ENCODE data around the gene LGI4. TPM values are rescaled to one million over a fixed set of nuclear protein-coding genes. Genes with fewer than 3 reads are reported as not detected.

Gene LGI4
- total RNA-seq, 1 donor from 2014 or later, result 0.10 TPM

DNA sequence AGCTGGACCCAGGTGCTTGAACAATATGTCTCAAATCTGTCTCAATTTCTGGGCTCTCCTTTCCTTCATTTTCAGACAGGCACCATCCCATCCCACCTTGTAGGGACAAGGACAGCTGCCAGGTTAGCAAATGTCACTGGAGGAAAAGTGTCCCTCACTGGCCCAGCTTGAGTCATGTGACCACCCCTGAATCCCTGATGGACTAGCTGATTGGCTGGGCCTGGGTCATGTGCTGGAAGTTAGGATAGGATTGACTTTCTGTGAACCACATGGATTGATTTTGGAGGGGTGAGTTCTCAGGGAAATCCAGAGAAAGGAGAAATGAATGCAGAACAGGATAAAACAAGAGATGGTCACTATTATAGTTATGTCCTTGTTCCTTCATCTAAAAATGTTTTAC is 47.5 kb downstream of the LGI4 start:
- H3K9me3 Mint-ChIP-seq (ENCODE audit: unreplicated experiment), result no peaks in the 10 kb centered on the region
- no peaks in the 10 kb centered on the region for H3K4me1 Mint-ChIP-seq (ENCODE audit: unreplicated experiment)
- no peak overlapping the region for H3K4me3 Mint-ChIP-seq (ENCODE audit: unreplicated experiment)
- TF ChIP-seq, protein P1, sequence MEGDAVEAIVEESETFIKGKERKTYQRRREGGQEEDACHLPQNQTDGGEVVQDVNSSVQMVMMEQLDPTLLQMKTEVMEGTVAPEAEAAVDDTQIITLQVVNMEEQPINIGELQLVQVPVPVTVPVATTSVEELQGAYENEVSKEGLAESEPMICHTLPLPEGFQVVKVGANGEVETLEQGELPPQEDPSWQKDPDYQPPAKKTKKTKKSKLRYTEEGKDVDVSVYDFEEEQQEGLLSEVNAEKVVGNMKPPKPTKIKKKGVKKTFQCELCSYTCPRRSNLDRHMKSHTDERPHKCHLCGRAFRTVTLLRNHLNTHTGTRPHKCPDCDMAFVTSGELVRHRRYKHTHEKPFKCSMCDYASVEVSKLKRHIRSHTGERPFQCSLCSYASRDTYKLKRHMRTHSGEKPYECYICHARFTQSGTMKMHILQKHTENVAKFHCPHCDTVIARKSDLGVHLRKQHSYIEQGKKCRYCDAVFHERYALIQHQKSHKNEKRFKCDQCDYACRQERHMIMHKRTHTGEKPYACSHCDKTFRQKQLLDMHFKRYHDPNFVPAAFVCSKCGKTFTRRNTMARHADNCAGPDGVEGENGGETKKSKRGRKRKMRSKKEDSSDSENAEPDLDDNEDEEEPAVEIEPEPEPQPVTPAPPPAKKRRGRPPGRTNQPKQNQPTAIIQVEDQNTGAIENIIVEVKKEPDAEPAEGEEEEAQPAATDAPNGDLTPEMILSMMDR (IDR thresholded peaks at IDR 0.05; ENCODE audit: unreplicated experiment), result no peak
- H3K36me3 Mint-ChIP-seq (ENCODE audit: low read depth, unreplicated experiment), result no peaks in the 10 kb centered on the region
- no peak for DNase-seq (ENCODE audit: low spot score)
- H3K27me3 Mint-ChIP-seq (ENCODE audit: unreplicated experiment), result no peaks in the 10 kb centered on the region
- no peak overlapping the region for H3K27ac Mint-ChIP-seq (ENCODE audit: unreplicated experiment)

DNA sequence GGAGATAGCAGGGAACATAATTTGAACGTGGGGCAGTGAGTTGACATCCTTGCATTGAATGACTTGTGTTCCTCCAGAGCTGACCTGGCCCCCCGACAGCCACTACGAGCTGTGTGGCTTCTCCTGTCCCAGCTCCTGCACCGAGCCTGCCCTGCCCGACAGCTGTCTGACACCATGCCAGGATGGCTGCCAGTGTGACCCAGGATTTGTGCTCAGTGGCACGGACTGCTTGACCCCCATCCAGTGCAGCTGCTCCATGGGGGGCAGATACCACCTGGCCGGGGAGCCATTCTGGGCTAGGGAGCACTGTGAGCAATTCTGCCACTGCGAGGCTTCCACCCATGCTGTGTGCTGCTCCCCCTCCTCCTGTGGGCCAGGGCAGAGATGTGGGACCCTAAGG is 48.4 kb downstream of the LGI4 start:
- no peaks in the 10 kb centered on the region for H3K4me1 Mint-ChIP-seq (ENCODE audit: unreplicated experiment)
- no peak overlapping the region for H3K27ac Mint-ChIP-seq (ENCODE audit: unreplicated experiment)
- H3K9me3 Mint-ChIP-seq (ENCODE audit: unreplicated experiment), result no peaks in the 10 kb centered on the region
- no peaks in the 10 kb centered on the region for H3K27me3 Mint-ChIP-seq (ENCODE audit: unreplicated experiment)
- no peak overlapping the region for H3K4me3 Mint-ChIP-seq (ENCODE audit: unreplicated experiment)
- no peak for DNase-seq (ENCODE audit: low spot score)
- TF ChIP-seq, protein P1 (IDR thresholded peaks at IDR 0.05; ENCODE audit: unreplicated experiment), result no peak
- no peaks in the 10 kb centered on the region for H3K36me3 Mint-ChIP-seq (ENCODE audit: low read depth, unreplicated experiment)

DNA sequence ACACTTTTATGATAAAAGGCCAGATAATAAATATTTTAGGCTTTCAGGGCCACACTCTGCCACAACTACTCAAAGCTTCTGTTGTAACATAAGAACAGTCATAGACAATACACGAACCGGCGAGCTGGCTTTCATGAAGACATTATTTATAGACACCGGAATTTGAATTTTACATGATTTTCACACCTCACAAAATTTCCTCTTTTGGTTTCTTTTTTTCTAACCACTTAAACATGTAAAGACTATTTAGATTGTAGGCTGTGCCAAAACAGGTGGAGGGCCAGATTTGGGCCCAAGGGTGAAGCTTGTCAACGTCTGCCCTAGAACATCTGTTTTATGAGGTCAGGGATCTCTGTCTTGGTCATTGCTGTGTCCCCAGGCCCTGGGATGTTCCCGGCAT is 48.9 kb downstream of the LGI4 start:
- H3K27me3 Mint-ChIP-seq (ENCODE audit: unreplicated experiment), result peaks cover 2% of the 10 kb centered on the region
- H3K9me3 Mint-ChIP-seq (ENCODE audit: unreplicated experiment), result no peaks in the 10 kb centered on the region
- H3K4me3 Mint-ChIP-seq (ENCODE audit: unreplicated experiment), result no peak overlapping the region
- no peak overlapping the region for H3K27ac Mint-ChIP-seq (ENCODE audit: unreplicated experiment)
- TF ChIP-seq, protein P1 (IDR thresholded peaks at IDR 0.05; ENCODE audit: unreplicated experiment), result no peak
- H3K36me3 Mint-ChIP-seq (ENCODE audit: low read depth, unreplicated experiment), result no peaks in the 10 kb centered on the region
- DNase-seq (ENCODE audit: low spot score), result no peak
- H3K4me1 Mint-ChIP-seq (ENCODE audit: unreplicated experiment), result no peaks in the 10 kb centered on the region

DNA sequence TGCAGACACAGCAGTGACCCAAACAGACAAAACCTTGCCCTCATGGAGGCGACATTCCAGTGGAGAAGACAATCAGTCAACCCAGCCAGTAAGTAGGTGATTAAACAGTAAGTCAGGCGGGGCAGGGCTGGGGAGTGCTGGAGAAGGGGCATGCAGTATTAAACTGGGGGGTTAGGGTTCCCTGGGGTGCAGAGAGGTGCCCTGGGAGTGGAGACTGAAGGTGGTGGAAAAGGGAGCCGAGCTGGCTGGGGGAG is 50.4 kb downstream of the LGI4 start:
- H3K9me3 Mint-ChIP-seq (ENCODE audit: unreplicated experiment), result no peaks in the 10 kb centered on the region
- no peak overlapping the region for H3K27ac Mint-ChIP-seq (ENCODE audit: unreplicated experiment)
- H3K4me1 Mint-ChIP-seq (ENCODE audit: unreplicated experiment), result no peaks in the 10 kb centered on the region
- H3K27me3 Mint-ChIP-seq (ENCODE audit: unreplicated experiment), result peaks cover 2% of the 10 kb centered on the region
- H3K4me3 Mint-ChIP-seq (ENCODE audit: unreplicated experiment), result no peak overlapping the region
- no peak for DNase-seq (ENCODE audit: low spot score)
- no peaks in the 10 kb centered on the region for H3K36me3 Mint-ChIP-seq (ENCODE audit: low read depth, unreplicated experiment)
- TF ChIP-seq, protein P1 (IDR thresholded peaks at IDR 0.05; ENCODE audit: unreplicated experiment), result no peak

DNA sequence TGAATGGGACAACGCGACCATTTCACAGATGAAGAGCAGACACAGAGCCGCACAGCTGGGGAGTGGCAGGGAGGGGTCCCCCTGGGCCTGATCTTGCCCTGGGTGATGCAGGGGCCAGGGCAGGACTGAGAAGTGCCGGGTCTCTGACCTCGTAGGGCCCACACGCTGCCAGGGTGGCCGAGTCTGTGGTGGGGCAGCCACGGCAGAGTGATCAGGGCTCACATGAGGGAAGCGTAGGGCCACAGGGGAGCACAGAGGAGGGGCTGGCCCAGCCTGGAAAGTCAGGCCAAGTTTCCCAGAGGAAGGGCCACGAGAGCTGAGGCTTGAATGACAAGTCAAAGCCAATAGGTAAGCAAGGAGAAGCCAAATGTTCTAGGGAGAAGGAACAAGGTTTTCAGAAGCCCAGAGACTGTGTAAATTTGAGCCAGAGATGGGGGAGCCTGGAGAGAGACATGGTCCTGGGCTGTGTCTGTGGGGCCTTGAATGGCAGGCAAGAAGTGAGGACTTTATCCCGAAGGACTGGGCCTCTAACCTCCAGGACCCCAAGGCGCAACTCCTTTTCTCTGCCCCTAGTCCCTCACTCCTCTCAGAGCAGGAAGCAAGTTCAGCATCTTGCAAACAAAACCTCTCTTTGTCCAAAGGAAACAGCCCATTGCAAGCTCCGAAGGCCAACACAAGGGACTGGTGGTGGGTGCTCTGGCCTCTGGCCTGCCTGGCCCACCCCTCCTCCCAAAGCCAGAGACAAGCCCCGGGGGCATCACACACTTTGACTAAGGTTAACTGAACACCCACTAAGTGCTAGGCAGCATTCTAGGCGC is 51.0 kb downstream of the LGI4 start:
- DNase-seq (ENCODE audit: low spot score), result no peak
- no peaks in the 10 kb centered on the region for H3K4me1 Mint-ChIP-seq (ENCODE audit: unreplicated experiment)
- no peaks in the 10 kb centered on the region for H3K9me3 Mint-ChIP-seq (ENCODE audit: unreplicated experiment)
- TF ChIP-seq, protein P1 (IDR thresholded peaks at IDR 0.05; ENCODE audit: unreplicated experiment), result no peak
- H3K4me3 Mint-ChIP-seq (ENCODE audit: unreplicated experiment), result no peak overlapping the region
- no peak overlapping the region for H3K27ac Mint-ChIP-seq (ENCODE audit: unreplicated experiment)
- H3K27me3 Mint-ChIP-seq (ENCODE audit: unreplicated experiment), result peaks cover 2% of the 10 kb centered on the region
- H3K36me3 Mint-ChIP-seq (ENCODE audit: low read depth, unreplicated experiment), result peaks cover 3% of the 10 kb centered on the region
